Left lung (tissue), 10 donors: ENCODE data around the gene ZNF12. TPM values are rescaled to one million over a fixed set of nuclear protein-coding genes. Genes with fewer than 3 reads are reported as not detected.
A peak's percentile ranks its signal among the peaks of the same experiment; 100 is the strongest.

Experiments used
- ATAC-seq: fragments of 200-7000 bp; cut with Tn5 transposase; one replicate; pipeline ENCODE4 v1.9.1; 2020; ENCODE audit warnings: moderate library complexity
- DNase-seq, 4 donors: peaks; one replicate each; pipeline ENCODE4 v3.0.0-alpha.2; 2013 to 2020
- H3K27ac ChIP-seq, 2 donors: fragments of 200-600 bp; sonication (generic) in 1 of 2; one replicate each; pipeline versions ENCODE4 v1.5.0 to v1.8.0; 2020 to 2021
- H3K27me3 ChIP-seq, 2 donors: fragments of 200-600 bp; sonication (generic) in 1 of 2; one replicate each; pipeline versions ENCODE4 v1.5.0 to v1.8.0; 2020 to 2021
- H3K36me3 ChIP-seq, 2 donors: fragments of 200-600 bp; sonication (generic) in 1 of 2; one replicate each; pipeline versions ENCODE4 v1.5.0 to v1.8.0; 2020 to 2021
- H3K4me1 ChIP-seq, 2 donors: fragments of 200-600 bp; one replicate each; pipeline ENCODE4 v1.8.0; 2021
- H3K4me3 ChIP-seq, 2 donors: fragments of 200-600 bp; sonication (generic) in 1 of 2; one replicate each; pipeline versions ENCODE4 v1.5.0 to v1.8.0; 2020 to 2021; ENCODE audit warnings: mild to moderate bottlenecking in 1 of 2
- H3K9me3 ChIP-seq, 2 donors: fragments of 200-600 bp; sonication (generic) in 1 of 2; one replicate each; pipeline versions ENCODE4 v1.5.0 to v1.8.0; 2020 to 2021
- CTCF ChIP-seq, 2 donors: fragments of 200-600 bp; sonication (generic) in 1 of 2; IDR thresholded peaks; one replicate each; pipeline versions ENCODE4 v1.5.0 to v1.8.0; 2021; ENCODE audit warnings: antibody characterized with exemption in 2 of 2
- intact Hi-C, 2 donors: fragments of 100-400 bp; cut with DNase I; formaldehyde crosslinking; loops; one replicate each; pipeline versions ENCODE4 v1.11.2 to v1.14.2; 2022
- polyA plus RNA-seq, 6 donors: library from polyadenylated mRNA; unstranded; fragments of 120-200 nt; gene quantifications; one replicate each; pipeline ENCODE4 v1.2.1, GENCODE V29; 2013; ENCODE audit not compliant: insufficient read length in 6 of 6
- total RNA-seq, 2 donors: library from RNA; stranded (reverse); fragmentation: NEBNext Ultra II Directional; extraction: Animal tissue kit (Norgen Biotek cat#: 25700); gene quantifications; one replicate each; pipeline ENCODE4 v1.2.1, GENCODE V29; 2021
- donor health status: DM: no; HTN: yes; CAD: no.
- donor health status: DM: no; HTN: no; CAD: no.

The ZNF12 gene
- total and polyA plus RNA-seq, 8 donors = 18.4 to 38.6 (median 36.4) TPM

- Histone ChIP-seq H3K4me1 (peaks cover 0 to 6% of the 10 kb centered on the region in 2 donors), H3K9me3 (no peaks in the 10 kb centered on the region), H3K4me3 (no peak overlapping the region), H3K27ac (no peak overlapping the region), H3K36me3 (peaks cover 0 to 98% of the 10 kb centered on the region in 2 donors), H3K27me3 (no peaks in the 10 kb centered on the region)
- intact Hi-C loops = no loop called here
- DNase-seq (peak in 1 of 4 donors; percentile 62), ATAC-seq (no peak)
- no peak for TF ChIP-seq CTCF (IDR thresholded peaks at IDR 0.05)
Measured at GRCh38 chr7:6644728-6645127, 62.0 kb downstream of the ZNF12 start.

- TF ChIP-seq CTCF (IDR thresholded peaks at IDR 0.05) = no peak
- DNase-seq (peak in 1 of 4 donors; percentile 51), ATAC-seq (no peak)
- no peak overlapping the region for H3K4me3 ChIP-seq
- no peak overlapping the region for H3K27ac ChIP-seq
- H3K4me1 ChIP-seq = peaks cover 0 to 12% of the 10 kb centered on the region in 2 donors
- no peaks in the 10 kb centered on the region for H3K9me3 ChIP-seq
- H3K27me3 ChIP-seq = no peaks in the 10 kb centered on the region
- H3K36me3 ChIP-seq = peaks cover 0 to 95% of the 10 kb centered on the region in 2 donors
- intact Hi-C loops = no loop called here
Measured at GRCh38 chr7:6643915-6644625, 62.7 kb downstream of the ZNF12 start.

- H3K27me3 ChIP-seq = no peaks in the 10 kb centered on the region
- DNase-seq = peak in 1 of 4 donors; percentile 71
- H3K4me1 ChIP-seq = peaks cover 4 to 23% of the 10 kb centered on the region in 2 donors
- H3K27ac ChIP-seq = no peak overlapping the region
- peaks cover 0 to 85% of the 10 kb centered on the region in 2 donors for H3K36me3 ChIP-seq
- no peak for TF ChIP-seq CTCF (IDR thresholded peaks at IDR 0.05)
- H3K4me3 ChIP-seq = no peak overlapping the region
- intact Hi-C loops = no loop called here
- no peak for ATAC-seq
- H3K9me3 ChIP-seq = no peaks in the 10 kb centered on the region
Measured at GRCh38 chr7:6642861-6643640, 63.7 kb downstream of the ZNF12 start.

GRCh38 chr7:6642239-6642839, 64.4 kb downstream of the ZNF12 start:
- intact Hi-C loops = no loop called here
- no peak for TF ChIP-seq CTCF (IDR thresholded peaks at IDR 0.05)
- no peak overlapping the region for H3K4me3 ChIP-seq
- H3K36me3 ChIP-seq = peaks cover 0 to 77% of the 10 kb centered on the region in 2 donors
- H3K4me1 ChIP-seq = peaks cover 4 to 26% of the 10 kb centered on the region in 2 donors
- no peak for ATAC-seq
- H3K27ac ChIP-seq = no peak overlapping the region
- H3K9me3 ChIP-seq = no peaks in the 10 kb centered on the region
- H3K27me3 ChIP-seq = no peaks in the 10 kb centered on the region
- peak in 1 of 4 donors; percentile 77 for DNase-seq
